ENCODE measurements around the gene DERL2.

The DERL2 gene

DNA sequence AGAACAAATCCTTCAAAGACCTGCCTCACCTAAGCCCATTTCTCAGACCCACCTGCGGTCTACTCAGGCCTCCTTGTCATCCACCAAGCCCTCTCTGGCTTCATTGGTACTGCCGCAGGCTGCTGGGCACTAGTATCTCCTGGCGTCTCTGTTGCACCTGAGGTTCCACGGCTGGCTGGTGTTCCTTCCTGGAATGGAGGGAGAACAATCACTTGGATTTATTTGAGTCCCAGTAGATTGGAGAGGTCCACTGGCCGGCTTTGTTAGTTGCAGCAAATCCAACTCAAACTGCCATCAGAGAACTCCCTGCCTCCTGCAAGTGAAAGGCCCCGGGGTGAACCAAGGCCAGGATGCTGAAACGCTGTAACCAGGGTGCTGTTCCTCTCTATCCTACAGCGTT lies 15.7 kb upstream of the DERL2 start:
- no peak for DNase-seq (ENCODE audit: low read depth)

DNA sequence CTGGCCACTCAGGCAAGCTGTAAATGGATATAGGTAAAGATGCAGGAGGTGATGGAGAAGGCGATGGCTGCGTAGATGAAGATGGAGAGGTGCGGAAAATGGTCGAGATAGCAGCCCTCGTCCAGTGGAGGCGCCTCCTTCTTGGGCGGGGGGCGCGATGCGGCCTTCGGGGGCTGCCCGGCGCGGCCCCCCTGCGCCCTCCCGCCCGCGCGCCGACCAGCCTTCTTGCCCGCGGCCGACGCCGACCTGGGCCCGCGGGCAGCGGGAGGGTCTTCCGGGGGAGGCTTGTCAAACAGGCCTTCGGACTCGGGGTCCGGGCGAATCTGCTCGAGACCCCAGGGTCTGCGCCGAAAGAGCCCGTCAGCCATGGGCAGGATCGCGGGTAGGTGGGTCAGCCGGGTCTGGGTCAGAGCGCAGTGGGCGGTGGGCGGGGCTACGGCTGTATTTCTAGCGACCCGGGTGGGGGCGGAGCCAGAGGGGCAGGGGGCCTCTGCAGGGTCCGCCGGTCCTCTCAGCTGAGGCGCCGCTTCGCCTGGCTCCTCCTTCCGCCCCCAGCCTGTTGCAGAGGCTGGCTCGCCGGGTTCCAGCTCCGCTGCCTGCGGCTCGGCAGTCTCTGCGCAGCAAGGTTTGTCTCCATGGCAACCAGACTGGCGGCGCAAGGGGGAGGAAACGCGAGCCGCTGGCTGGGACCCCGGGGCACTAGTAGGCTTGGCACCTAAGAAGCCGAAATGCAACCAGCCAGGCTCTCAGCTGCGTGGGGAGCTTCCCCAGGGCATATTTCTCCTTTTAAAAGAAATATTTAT lies 14.8 kb upstream of the DERL2 start:
- peak; percentile 59 for DNase-seq (ENCODE audit: low read depth)

- DNase-seq (ENCODE audit: low read depth) = no peak
Measured at GRCh38 chr17:5500247-5500588, 14.2 kb upstream of the DERL2 start.

DNA sequence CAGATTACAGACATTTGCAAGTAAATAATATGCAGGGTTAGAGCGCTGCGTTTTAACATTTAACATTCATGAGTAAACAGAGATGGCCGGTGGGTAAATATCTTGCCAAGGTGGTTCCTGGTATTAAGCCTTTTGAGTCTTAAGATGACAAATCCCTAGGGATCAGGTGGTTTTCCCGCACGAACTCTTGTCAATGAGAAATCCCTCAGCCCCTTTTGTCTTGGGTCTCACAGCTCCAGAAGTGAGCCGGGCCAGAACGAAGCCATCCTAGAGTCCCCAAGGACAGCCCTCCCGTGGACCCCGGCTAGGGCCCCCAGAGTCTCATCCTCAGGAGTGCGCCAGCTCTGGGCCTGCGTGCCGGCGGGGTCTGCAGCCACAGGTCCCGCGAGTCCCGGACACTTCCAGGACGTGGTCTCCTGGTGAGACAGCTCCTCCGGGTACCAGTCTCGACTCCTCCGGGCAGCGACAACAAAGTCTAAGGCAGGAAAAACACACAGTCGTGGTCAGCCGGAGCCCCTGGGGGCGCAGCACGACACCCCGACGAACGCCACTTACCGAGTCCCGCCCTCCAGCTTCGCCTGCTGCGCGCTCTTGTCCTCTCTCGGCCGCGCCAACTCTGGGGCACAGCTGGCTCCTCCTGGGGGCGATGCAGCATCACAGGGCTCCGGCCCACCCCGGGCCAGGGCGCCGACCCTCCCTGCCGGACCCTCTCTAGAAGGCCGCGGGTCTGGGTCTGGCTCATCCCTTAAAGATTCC lies 13.7 kb upstream of the DERL2 start:
- no peak for DNase-seq (ENCODE audit: low read depth)

- DNase-seq (ENCODE audit: low read depth) = no peak
Measured at GRCh38 chr17:5492970-5493369, 7.0 kb upstream of the DERL2 start.

DNA sequence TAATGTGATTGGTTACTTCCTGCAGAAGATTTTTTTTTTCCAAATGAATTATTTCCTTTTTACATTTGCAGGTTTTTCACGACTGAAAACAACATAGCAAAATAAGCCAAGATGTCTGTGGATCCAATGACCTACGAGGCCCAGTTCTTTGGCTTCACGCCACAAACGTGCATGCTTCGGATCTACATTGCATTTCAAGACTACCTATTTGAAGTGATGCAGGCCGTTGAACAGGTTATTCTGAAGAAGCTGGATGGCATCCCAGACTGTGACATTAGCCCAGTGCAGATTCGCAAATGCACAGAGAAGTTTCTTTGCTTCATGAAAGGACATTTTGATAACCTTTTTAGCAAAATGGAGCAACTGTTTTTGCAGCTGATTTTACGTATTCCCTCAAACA lies 2.8 kb upstream of the DERL2 start:
- no peak for DNase-seq (ENCODE audit: low read depth)

- peak; percentile 95 for DNase-seq (ENCODE audit: low read depth)
Measured at GRCh38 chr17:5486206-5487124, 487 bp upstream of the DERL2 start, which contains the start of gene MIS12. Gene MIS12 (plus strand): TSS chr17:5486566. CDS start chr17:5488863, 2,297 bp downstream.

- DNase-seq (ENCODE audit: low read depth) = no peak
Measured at GRCh38 chr17:5481451-5481850, 4.5 kb downstream of the DERL2 start.

DNA sequence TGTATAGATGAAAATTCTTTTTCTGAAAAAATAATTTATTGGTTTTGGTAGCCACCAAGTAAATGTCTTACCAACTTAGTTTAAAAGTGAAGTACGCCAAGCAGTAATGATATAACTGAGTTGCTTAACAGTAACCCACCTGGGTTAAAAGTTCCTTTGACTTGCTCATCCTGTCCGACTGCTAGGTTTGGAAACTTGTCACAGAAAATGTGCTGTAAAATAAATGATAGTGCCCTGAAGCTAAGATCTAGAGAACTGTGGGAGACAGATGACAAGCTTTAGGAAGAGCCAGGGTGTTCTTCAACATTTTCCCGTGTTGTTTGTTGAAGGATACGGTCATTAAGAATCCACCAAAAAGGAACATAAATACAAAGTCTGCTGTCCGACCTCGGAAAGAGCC lies 5.0 kb downstream of the DERL2 start:
- DNase-seq (ENCODE audit: low read depth) = no peak

- DNase-seq (ENCODE audit: low read depth) = no peak
Measured at GRCh38 chr17:5478992-5479391, 7.0 kb downstream of the DERL2 start.

- DNase-seq (ENCODE audit: low read depth) = no peak
Measured at GRCh38 chr17:5473906-5474305, 12.1 kb downstream of the DERL2 start.

- DNase-seq (ENCODE audit: low read depth) = no peak
Measured at GRCh38 chr17:5472511-5472910, 13.5 kb downstream of the DERL2 start.

DNA sequence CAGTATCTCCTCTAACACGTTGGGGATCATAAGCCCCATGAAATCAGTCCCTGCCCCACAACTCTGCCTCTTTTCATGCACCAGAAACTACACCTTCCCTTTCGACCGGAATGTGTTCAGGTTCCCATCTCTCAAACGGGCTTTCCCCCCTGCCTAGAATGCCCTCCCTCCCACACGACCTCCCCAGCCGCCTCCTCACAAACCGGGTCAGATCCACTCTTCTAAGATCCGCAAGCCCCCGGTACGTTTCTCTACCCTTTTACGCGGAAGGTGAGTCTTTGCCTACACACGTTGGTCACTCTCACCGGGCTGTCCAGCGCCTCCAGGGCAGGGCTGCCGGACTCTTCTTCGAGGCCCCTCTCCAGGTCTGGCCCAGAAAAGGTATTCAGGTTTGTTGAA lies 17.9 kb downstream of the DERL2 start:
- DNase-seq (ENCODE audit: low read depth) = no peak

DNA sequence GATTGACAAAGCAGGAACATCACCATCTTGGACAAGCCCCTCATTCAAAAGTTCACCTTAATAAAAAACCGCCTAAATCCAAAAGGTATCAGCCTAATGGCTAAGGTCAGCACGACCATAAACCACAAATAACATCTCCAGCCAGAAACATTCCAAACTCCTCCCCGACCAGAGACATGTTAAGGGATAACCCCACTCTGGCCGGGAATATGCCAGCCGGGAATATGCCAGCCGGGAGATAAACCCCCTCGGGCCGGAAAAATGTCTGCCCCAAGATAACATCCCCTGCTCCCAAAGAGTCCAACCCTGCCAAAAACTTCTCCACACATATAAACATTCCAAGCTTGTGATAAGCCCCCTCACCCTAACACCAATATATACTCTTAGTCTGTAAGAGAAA lies 18.6 kb downstream of the DERL2 start:
- DNase-seq (ENCODE audit: low read depth) = no peak

GRCh38 chr17:5466295-5466694 lies 19.7 kb downstream of the DERL2 start:
- no peak for DNase-seq (ENCODE audit: low read depth)

DNA sequence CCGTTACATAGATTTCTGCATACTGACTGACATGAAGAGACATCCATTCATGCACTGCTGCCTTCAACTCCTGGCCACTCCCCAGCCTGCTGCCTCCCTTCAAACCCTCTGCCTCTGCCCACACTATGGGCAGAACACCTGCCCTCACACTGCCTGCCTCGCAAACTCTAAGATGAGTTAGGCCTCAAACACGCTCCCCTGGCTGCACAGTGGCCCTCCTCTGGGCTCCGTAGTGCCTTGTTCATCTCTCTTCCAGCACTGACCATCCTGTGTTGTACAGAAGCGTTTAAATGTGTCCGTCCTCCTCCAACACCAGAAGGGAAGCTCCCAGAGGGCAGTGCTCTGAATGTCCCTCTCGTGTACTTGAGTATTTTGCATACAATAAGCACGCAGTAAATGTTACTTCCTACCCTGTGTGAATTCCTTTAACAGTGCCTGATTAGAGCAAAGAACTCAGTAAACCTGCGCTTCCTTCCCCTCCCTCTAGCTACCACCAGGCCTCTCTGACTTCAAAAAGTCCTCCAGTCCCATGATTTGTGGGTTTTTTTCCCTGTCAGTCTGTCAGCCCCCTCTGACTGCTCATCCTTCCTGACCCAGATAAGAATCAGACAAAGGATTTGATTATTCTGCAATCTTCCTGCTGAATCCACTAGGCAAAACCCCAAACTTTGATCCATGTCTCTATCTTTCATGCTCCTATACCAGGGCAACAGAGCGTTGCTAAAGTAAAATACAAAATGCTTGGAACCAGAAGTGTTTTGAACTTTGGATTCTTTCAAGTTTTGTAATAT lies 21.1 kb downstream of the DERL2 start:
- no peak for DNase-seq (ENCODE audit: low read depth)

DNA sequence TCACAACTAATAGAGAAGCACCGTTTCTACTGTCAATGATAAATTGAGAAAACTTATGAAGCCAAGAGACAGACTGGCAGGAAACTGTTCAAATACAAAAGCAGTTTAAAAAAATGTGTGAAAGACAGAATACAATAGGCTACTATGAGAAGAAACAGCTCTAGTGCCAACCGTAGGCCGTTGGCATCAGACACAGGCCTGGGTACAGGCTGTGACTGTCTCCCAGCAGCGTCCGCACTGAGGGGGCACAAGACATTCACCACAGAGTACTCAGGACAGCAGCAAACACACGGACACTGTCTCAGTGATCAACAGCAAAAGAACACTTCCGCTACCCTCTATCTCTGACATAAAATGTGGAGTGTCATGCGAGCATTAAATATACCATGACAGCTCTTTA lies 39.2 kb downstream of the DERL2 start:
- DNase-seq (ENCODE audit: low read depth) = no peak

DNA sequence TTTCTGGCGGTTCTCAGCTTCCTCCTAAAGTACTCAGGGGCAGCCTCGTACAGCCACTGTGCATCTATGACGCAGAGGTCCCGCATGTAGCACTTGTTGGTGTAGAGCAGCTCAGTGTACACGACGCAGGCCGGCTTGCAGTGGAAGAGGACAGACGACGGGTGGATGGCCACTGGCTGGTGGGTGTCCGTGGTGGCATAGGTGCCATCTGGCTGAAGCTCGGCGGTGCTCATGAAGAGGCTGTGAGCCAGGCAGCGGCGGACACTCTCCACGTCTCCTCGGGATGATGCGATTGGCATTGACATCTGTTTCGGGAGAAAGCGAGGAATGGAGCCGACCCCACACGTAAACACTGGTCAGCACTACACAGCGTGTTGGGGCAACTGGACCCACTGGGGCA lies 41.8 kb downstream of the DERL2 start:
- DNase-seq (ENCODE audit: low read depth) = no peak

- no peak for DNase-seq (ENCODE audit: low read depth)
Measured at GRCh38 chr17:5443728-5444127, 42.2 kb downstream of the DERL2 start.

DNA sequence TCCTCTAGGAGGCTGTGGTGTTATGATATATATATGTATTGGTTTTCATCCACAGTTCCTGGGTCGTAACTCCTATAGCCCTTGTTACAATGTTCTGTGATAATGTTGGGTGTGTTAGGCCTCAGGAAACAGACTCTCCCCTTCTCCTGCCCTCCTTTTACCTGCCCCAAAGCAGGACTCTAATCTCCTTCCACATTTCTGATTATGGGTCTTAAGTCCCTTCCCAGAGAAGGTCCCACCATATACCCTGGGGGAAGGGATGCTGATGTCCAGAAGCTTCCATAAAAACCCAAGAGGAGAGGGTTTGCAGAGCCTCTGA lies 46.6 kb downstream of the DERL2 start:
- no peak for DNase-seq (ENCODE audit: low read depth)

DNA sequence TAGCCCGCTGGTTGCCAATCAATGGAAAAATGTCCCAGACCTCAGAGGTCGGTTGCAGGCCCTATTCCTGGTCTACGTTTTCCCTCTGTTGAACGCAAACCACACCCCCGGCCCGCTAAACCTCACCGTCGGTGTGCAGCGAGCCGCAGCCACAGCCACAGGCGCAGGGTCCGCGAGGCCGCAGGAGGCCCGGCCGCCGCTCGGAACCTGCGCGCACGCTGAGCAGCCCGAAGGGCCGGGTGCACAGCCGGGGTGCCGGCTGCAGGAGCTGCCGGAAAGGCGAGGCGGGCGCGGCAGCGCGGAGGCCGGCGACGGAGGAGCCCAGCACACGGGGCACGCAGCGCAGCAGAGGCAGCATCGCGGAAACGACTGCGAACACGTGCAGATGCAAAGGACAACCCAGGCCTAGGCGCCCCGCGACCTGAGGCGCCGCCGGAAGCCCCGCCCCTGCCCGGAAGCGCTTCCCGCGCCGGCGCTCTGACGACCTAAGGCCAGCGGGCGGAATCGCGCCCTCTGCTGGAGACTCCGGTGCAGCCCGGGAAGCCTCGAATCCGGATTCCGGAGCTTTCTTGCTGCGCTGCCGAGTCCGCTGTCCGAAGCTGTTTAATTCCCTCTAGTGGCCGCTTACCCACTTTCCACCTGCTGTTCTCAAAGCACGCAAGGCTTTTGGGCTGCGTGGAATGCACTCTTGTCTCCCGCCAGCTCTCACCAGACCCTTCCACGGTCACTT lies 47.1 kb downstream of the DERL2 start, which contains the start of gene C1QBP:
Gene C1QBP (minus strand): TSS at position 440 of the 730 bp plus-strand sequence. CDS start 82 bp downstream, at position 358.
- DNase-seq (ENCODE audit: low read depth) = peak; percentile 88
